Measurements from ENCODE around the gene MTHFR.
"Not testable (repeated sequence)": the region's sequence is repeated elsewhere in the genome, so short reads cannot be mapped to it uniquely, and the experiment has no call there.

DNA sequence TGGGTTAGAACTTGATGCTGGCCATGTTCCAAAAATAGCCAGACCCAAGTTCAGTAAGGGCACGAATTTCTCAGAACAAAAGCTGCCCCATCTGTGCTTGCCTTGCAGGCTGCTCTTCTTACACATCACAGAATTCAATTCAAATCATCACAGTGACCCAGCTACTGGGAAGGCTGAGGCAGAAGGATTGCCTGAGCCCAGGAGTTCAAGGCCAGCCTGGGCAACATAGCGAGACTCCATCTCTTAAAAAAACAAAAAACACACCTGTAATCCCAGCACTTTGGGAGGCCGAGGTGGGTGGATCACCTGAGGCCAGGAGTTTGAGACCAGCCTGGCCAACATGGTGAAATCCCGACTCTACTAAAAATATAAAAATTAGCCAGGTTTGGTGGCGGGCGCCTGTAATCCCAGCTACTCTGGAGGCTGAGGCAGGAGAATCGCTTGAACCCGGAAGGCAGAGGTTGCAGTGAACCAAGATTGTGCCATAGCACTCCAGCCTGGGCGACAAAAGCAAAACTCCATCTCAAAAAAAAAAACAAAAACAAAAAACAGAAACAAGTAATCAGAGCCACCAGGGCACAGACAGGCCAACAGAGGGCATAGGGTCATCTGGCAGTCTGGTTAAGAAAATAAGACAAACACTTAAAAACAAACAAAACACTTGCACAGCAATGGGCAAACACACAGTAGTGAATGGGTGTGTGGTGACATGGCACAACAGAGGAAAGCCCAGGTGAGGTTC lies 1.7 kb downstream of the MTHFR start:
- TF ChIP-seq EZH2 (IDR thresholded peaks at IDR 0.05; ENCODE audit: low read depth, low read length, severe bottlenecking); YY1 (IDR thresholded peaks at IDR 0.05; ENCODE audit: low read depth, low read length); POLR2A (IDR thresholded peaks at IDR 0.05; ENCODE audit: control extremely low read depth in 1 of 2, low read depth in 2 of 2, low read length in 2 of 2); SIN3A (conservative IDR thresholded peaks at IDR 0.05 in 1 of 2, IDR thresholded peaks at IDR 0.05 in 1 of 2; ENCODE audit: low read depth in 1 of 2, low read length in 2 of 2); GABPA (IDR thresholded peaks at IDR 0.05; ENCODE audit: borderline replicate concordance, insufficient read depth, low read length); CHD2 (IDR thresholded peaks at IDR 0.05; ENCODE audit: low read length); TEAD4 (IDR thresholded peaks at IDR 0.05; ENCODE audit: low read depth, low read length): not testable (repeated sequence)
- TF ChIP-seq, protein P1, sequence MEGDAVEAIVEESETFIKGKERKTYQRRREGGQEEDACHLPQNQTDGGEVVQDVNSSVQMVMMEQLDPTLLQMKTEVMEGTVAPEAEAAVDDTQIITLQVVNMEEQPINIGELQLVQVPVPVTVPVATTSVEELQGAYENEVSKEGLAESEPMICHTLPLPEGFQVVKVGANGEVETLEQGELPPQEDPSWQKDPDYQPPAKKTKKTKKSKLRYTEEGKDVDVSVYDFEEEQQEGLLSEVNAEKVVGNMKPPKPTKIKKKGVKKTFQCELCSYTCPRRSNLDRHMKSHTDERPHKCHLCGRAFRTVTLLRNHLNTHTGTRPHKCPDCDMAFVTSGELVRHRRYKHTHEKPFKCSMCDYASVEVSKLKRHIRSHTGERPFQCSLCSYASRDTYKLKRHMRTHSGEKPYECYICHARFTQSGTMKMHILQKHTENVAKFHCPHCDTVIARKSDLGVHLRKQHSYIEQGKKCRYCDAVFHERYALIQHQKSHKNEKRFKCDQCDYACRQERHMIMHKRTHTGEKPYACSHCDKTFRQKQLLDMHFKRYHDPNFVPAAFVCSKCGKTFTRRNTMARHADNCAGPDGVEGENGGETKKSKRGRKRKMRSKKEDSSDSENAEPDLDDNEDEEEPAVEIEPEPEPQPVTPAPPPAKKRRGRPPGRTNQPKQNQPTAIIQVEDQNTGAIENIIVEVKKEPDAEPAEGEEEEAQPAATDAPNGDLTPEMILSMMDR (IDR thresholded peaks at IDR 0.05; ENCODE audit: control extremely low read depth in 1 of 3, insufficient read depth in 1 of 3, low read depth in 1 of 3, low read length in 3 of 3): not testable (repeated sequence)

All from H1 (cell line).